HG03575 (cell line): ENCODE results near the gene ENTPD2.

Experiments used
- ATAC-seq: cut with Tn5 transposase; IDR thresholded peaks from one replicate; pipeline ENCODE4 v1.9.1; 2021; ENCODE audit not compliant: unreplicated experiment, insufficient number of reproducible peaks, low FRiP score; ENCODE audit errors: extremely low read depth

ENTPD2 gene

GRCh38 chr9:137080260-137081122 is 26.6 kb upstream of the ENTPD2 start:
- no peak for ATAC-seq

DNA sequence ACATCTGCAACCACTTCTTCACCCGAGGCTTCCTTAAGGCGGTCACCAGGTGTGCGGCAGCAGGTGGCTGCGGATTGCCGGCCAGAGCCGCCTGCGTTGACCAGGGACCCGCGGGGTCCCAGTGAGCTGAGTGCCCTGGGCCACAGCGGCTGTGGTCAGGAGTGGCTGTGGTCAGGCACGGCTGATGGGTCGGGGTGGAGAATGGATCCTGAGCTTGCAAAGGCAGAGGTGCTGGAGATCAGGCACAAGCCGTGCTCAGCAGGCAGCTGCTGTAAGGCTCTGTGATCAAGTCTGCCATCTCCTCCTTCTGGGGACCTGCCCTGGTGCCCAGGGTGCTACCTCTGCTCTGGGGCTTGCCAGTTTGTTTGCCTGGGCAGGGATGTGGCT is 25.5 kb upstream of the ENTPD2 start:
- no peak for ATAC-seq

- no peak for ATAC-seq
Observed at GRCh38 chr9:137078701-137079400, 25.0 kb upstream of the ENTPD2 start.

- ATAC-seq: no peak
Observed at GRCh38 chr9:137077758-137078693, 24.2 kb upstream of the ENTPD2 start.

DNA sequence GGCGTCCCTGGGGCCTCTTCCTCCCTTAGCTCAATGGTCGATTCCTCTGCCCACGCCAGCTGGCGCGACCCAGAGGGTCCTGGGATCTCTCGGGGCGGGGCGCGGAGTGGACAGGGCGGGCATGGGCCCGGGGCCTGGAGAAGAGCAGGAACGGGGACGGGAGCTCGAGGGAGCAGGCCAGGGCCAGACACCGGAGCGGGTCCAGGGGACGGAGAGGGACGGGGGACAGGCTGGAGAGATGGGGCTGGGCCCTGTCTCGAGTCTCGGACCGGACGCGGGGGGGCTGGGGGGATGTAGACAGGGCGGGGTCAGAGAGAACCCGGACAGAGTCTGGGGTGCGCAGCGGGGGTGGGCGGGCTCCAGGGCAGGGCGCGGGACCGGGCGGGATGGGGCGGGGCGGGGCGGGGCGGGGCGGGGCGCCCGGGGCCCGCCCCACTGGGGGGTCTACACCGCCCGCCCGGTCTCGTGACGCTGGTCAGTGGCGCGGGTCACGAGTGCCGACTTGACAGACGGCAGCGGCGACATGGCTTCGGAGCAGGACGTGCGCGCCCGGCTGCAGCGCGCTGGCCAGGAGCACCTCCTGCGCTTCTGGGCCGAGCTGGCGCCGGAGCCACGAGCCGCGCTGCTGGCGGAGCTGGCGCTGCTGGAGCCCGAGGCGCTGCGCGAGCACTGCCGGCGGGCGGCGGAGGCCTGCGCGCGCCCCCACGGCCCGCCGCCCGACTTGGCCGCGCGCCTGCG is 23.3 kb upstream of the ENTPD2 start, which contains the start of gene UAP1L1:
UAP1L1 (plus strand) TSS at position 508 of the 738 bp plus-strand sequence; CDS start at position 524, 16 bp downstream.
- ATAC-seq: no peak

DNA sequence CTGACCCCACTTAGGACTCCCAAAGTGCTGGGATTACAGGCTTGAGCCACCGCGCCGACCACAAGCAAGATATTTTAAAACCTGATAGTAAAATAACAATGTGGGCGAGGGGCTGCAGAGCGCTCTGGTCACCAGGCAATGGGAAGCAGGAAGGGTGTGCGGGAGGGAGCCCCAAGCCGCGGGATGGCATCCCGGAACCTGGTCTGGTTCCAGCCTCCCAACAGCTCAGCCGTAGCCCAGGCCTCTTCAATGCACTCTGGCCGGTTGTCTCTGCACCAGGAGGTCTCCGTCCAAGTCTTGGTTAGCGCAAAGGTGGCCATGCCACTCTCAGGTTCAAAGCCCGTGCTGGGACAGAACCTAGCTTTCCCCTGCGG is 22.8 kb upstream of the ENTPD2 start:
- no peak for ATAC-seq

DNA sequence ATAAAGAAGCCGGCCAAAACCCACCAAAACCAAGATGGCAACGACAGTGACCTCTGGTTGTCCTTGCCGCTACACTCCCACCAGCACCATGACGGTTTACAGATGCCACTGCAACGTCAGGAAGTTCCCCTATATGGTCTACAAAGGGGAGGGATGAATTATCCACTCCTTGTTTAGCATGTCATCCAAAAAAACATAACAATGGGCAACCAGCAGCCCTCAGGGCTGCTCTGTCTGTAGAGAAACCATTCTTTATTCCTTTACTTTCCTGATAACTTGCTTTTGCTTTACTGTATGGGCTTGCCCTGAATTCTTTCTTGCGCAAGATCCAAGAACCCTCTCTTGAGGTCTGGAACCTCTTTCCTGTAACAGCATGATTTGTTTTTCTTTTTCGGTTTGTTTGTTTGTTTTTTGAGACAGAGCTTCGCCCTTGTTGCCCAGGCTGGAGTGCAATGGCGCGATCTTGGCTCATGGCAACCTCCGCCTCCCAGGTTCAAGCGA is 21.5 kb upstream of the ENTPD2 start:
- ATAC-seq: no peak

GRCh38 chr9:137074657-137075274 is 20.9 kb upstream of the ENTPD2 start:
- ATAC-seq: no peak

- ATAC-seq: no peak
Observed at GRCh38 chr9:137073992-137074399, 20.1 kb upstream of the ENTPD2 start.

- ATAC-seq: no peak
Observed at GRCh38 chr9:137071282-137071681, 17.4 kb upstream of the ENTPD2 start.

DNA sequence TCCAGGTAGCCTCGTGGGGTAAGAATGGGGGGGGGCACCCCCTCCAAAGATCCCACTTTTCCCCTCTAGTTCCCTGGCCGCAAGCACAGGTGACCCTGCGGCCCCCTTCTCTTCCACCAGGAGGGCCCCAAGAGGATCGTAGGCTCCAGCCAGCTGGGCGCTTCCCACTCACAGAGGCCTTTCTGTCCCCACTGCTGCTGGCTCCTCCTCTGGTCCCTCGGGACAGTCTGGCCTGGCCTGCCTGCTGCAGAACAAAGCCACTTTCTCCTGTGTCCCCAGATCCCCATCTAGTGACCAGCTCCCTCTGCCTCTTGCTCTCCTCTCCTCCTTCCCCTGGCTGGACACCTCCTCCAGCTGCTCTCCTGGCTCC is 17.0 kb upstream of the ENTPD2 start:
- ATAC-seq: no peak

GRCh38 chr9:137070201-137070905 is 16.5 kb upstream of the ENTPD2 start, which contains the start of gene SAPCD2:
Gene SAPCD2, minus strand, starts transcription at chr9:137070557. Its CDS starts 97 bp downstream, at chr9:137070460.
- no peak for ATAC-seq

GRCh38 chr9:137069508-137070091 is 15.7 kb upstream of the ENTPD2 start:
- ATAC-seq: no peak

- no peak for ATAC-seq
Observed at GRCh38 chr9:137068539-137069507, 15.0 kb upstream of the ENTPD2 start.

DNA sequence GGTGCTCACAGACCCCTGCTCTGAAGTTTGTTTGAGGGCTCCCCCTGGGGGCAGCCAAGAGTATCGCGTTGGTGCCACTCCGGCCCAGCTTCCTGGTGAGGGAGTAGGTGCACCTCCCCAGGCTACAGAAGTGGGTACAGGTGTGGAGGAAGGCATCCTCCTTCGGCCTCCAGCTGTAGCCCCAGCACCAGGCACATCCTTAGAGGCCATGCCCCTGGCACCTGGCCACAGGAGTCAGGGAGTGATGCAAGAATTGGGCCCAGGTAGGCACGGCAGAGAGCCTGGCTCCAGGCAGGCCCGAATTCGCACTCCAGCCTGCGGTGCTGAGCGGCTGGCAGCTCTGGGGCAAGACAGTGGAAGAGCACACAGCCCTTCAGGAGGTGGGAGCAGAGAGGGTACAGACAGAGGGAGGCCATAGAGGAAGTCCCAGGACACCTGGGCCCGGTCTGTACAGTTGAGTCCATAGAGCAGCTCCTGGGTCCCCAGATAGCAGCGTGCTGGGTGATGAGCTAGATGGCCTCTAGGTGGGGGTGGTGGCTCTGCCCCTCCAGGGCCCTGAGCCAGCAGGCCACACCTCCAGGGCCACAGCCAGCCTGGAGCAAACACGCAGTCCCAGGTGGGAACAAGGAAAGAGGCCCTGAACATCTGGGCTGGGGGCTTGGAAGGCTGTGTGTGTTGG is 14.1 kb upstream of the ENTPD2 start:
- no peak for ATAC-seq
